Ascending aorta (tissue), 2 donors: ENCODE results near the gene LAMA2. TPM values are rescaled to one million over a fixed set of nuclear protein-coding genes. Genes with fewer than 3 reads are reported as not detected.

Experiments
- DNase-seq, 2 donors: peaks; one replicate each; pipeline ENCODE4 v3.0.0-alpha.2; 2019; ENCODE audit warnings: low spot score in 2 of 2
- H3K27ac ChIP-seq, 2 donors: fragments of 200-600 bp; sonication (generic); one replicate each; pipeline ENCODE4 v1.5.1; 2016 to 2017; ENCODE audit warnings: mild to moderate bottlenecking in 1 of 2
- H3K27me3 ChIP-seq: fragments of 200-600 bp; sonication (generic); one replicate; pipeline ENCODE4 v1.5.1; 2017
- H3K36me3 ChIP-seq, 2 donors: fragments of 200-600 bp; sonication (generic); one replicate each; pipeline ENCODE4 v1.5.1; 2016
- H3K4me1 ChIP-seq, 2 donors: fragments of 200-600 bp; sonication (generic); one replicate each; pipeline ENCODE4 v1.5.1; 2016 to 2017; ENCODE audit warnings: mild to moderate bottlenecking in 1 of 2
- H3K4me3 ChIP-seq, 2 donors: fragments of 200-600 bp; sonication (generic); one replicate each; pipeline ENCODE4 v1.5.1; 2016 to 2017; ENCODE audit warnings: mild to moderate bottlenecking in 1 of 2
- H3K9me3 ChIP-seq, 2 donors: fragments of 200-600 bp; sonication (generic); one replicate each; pipeline ENCODE4 v1.5.1; 2016
- intact Hi-C: fragments of 100-400 bp; cut with DNase I; formaldehyde crosslinking; loops from one replicate; pipeline ENCODE4 v1.15.1; 2023
- total RNA-seq: library from RNA; depleted of rRNA; stranded (reverse); fragments of >200 nt; gene quantifications from one replicate; pipeline ENCODE4 v1.1.0, GENCODE V29; 2016
- TF ChIP-seq, protein P1 (sequence below), 3 experiments: fragments of 200-600 bp in 2 of 3; fragments of 450-650 bp in 1 of 3; sonication (generic) in 2 of 3; IDR thresholded peaks; one replicate each; pipeline ENCODE4 v1.5.1; 2016 to 2019; ENCODE audit warnings: antibody characterized with exemption in 3 of 3, mild to moderate bottlenecking in 1 of 3, moderate library complexity in 1 of 3

Gene LAMA2
- total RNA-seq, 1 donor from 2014 or later = 45.2 TPM

DNA sequence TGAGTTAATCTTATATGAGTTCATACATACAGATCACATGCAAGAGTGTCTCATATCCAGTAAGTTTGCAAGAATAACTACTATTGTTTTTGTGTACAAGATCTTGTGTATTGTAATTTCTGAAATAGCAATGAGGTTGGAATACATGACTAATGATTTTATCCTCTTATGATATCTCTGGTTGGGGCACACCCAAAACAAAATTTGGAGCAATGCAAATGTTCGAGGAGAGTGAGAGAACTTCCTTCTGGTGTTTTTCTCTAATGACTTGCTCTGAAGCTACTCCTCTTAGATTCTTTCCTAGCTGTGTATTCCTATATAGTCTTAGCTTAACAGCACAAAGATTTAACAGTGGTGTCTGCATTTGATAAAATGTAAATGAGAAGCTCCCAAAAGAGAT, 252.5 kb downstream of the LAMA2 start:
- DNase-seq = no peak
- intact Hi-C loops = no loop called here
- TF ChIP-seq, protein P1, sequence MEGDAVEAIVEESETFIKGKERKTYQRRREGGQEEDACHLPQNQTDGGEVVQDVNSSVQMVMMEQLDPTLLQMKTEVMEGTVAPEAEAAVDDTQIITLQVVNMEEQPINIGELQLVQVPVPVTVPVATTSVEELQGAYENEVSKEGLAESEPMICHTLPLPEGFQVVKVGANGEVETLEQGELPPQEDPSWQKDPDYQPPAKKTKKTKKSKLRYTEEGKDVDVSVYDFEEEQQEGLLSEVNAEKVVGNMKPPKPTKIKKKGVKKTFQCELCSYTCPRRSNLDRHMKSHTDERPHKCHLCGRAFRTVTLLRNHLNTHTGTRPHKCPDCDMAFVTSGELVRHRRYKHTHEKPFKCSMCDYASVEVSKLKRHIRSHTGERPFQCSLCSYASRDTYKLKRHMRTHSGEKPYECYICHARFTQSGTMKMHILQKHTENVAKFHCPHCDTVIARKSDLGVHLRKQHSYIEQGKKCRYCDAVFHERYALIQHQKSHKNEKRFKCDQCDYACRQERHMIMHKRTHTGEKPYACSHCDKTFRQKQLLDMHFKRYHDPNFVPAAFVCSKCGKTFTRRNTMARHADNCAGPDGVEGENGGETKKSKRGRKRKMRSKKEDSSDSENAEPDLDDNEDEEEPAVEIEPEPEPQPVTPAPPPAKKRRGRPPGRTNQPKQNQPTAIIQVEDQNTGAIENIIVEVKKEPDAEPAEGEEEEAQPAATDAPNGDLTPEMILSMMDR (IDR thresholded peaks at IDR 0.05) = no peak
- Histone ChIP-seq H3K9me3 (no peaks in the 10 kb centered on the region), H3K4me1 (peaks cover 0 to 10% of the 10 kb centered on the region in 2 donors), H3K27me3 (no peaks in the 10 kb centered on the region), H3K36me3 (no peaks in the 10 kb centered on the region), H3K4me3 (no peak overlapping the region), H3K27ac (peak overlapping the region; percentile 51 to 71)

DNA sequence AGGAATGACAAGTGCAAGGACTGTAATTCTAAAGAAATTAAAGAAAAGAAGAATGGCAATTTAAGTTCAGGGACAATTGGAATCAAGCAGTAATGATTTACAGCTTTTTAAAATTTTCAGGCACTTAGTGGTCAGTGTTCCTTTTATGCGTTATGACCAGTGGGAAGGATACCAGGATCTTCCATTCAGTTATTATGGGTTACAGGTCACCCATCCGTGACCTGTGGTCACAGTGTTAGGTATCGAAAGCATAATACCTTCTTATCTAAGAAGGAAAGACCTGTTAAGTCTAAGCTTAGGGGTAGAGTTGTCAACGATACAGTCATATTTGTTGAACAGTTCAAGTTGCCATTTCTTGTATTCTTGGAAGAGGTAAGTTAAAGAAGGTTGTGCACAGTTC, 253.8 kb downstream of the LAMA2 start:
- Histone ChIP-seq H3K27ac (no peak overlapping the region), H3K36me3 (no peaks in the 10 kb centered on the region), H3K4me3 (no peak overlapping the region), H3K27me3 (no peaks in the 10 kb centered on the region), H3K4me1 (peaks cover 0 to 10% of the 10 kb centered on the region in 2 donors), H3K9me3 (no peaks in the 10 kb centered on the region)
- no peak for DNase-seq
- intact Hi-C loops = no loop called here
- TF ChIP-seq, protein P1 (IDR thresholded peaks at IDR 0.05) = no peak

DNA sequence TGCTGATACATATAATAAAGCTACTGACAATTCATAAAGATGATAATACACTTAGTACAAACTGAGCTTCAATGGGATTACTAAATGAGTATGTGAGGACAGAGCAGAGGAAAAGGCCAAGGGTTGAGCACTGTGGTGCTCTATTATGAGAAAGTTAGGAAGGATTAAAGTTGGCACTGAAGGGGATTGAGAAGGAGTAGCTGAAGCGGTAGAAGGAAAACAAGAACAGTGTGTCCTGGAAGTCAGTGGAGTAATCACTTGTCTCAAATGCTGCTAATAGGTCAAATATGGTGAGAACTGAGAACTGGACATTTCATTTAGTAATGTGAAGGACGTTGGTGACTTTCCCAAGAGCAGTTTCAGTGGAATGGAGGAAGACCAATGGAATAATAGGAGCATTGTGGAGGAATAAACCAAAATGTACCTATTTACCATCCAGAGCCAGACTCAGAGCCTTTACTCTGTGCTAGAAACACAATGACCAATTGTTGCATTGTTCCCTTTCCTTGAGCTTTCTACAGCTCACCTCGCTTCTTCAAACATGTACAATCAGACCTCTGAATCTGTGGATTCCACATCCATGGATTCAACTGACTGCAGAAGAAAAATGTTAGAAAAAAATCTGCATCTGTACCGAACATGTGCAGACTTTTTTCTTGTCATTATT, 255.9 kb downstream of the LAMA2 start:
- H3K27ac ChIP-seq = peak overlapping the region; percentile 8 to 59
- TF ChIP-seq, protein P1 (IDR thresholded peaks at IDR 0.05) = no peak
- peaks cover 0 to 3% of the 10 kb centered on the region in 2 donors for H3K4me1 ChIP-seq
- no peaks in the 10 kb centered on the region for H3K36me3 ChIP-seq
- H3K9me3 ChIP-seq = no peaks in the 10 kb centered on the region
- DNase-seq = no peak
- no peak overlapping the region for H3K4me3 ChIP-seq
- H3K27me3 ChIP-seq = no peaks in the 10 kb centered on the region
- intact Hi-C loops = no loop called here

DNA sequence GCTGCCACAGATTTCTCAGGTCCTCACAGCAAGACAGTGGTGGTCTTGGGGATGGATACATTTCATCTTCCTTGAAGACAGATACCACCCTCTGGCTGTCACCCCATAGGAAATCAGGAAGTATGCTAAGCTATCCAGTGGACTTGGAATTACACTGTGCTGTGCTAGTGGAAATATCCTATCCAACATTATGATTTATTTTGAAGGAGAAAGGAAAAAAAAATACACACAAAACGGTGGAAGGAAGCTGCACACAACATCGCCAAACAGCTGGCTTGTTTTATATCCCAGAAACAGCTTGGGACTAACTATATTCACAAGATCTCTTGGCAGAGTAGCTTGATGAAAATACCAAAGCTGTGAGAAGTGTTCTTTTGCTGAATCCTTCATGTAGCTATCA, 257.6 kb downstream of the LAMA2 start:
- DNase-seq = no peak
- no peaks in the 10 kb centered on the region for H3K9me3 ChIP-seq
- no peaks in the 10 kb centered on the region for H3K27me3 ChIP-seq
- no peak overlapping the region for H3K4me3 ChIP-seq
- TF ChIP-seq, protein P1 (IDR thresholded peaks at IDR 0.05) = no peak
- H3K27ac ChIP-seq = peak overlapping the region; percentile 59 to 65
- no peaks in the 10 kb centered on the region for H3K36me3 ChIP-seq
- peaks cover 0 to 3% of the 10 kb centered on the region in 2 donors for H3K4me1 ChIP-seq
- intact Hi-C loops = no loop called here

DNA sequence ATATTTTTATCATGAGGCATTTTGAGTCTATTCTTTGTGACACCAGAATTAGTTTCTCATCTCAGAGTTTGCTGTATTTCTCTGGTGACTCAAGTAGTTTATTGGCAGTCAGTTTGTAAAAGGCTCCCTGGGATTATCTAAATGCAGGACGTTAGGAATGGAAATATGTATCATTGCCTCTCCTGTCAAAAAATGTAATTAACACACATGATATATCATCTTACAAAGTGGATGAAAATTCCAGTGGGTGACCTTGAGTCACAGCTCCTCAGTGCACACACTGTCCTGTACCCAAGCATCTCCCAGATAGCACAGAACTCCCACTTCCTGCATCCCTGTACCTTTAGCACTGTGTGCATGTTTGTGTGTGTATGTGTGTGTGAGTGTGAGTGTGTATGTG, 258.6 kb downstream of the LAMA2 start:
- peak overlapping the region; percentile 59 to 65 for H3K27ac ChIP-seq
- H3K36me3 ChIP-seq = no peaks in the 10 kb centered on the region
- DNase-seq = no peak
- H3K4me3 ChIP-seq = no peak overlapping the region
- TF ChIP-seq, protein P1 (IDR thresholded peaks at IDR 0.05) = no peak
- intact Hi-C loops = no loop called here
- H3K4me1 ChIP-seq = peaks cover 0 to 3% of the 10 kb centered on the region in 2 donors
- no peaks in the 10 kb centered on the region for H3K27me3 ChIP-seq
- H3K9me3 ChIP-seq = no peaks in the 10 kb centered on the region
